DLD1 (cell line): ENCODE data around the gene ANK3.
"Not testable (repeated sequence)": the region's sequence is repeated elsewhere in the genome, so short reads cannot be mapped to it uniquely, and the experiment has no call there.

Source experiments
- in situ Hi-C: cut with HindIII; loops from 2 replicates; pipeline ENCODE4 v1.10.0; 2017; ENCODE audit warnings: low sequenced_read_pairs

Gene ANK3

GRCh38 chr10:60312818-60313588 is 76.7 kb downstream of the ANK3 start:
- in situ Hi-C loops: no loop called here

- in situ Hi-C loops: no loop called here
These were observed 77.9 kb downstream of the ANK3 start for GRCh38 chr10:60311821-60312220.

DNA sequence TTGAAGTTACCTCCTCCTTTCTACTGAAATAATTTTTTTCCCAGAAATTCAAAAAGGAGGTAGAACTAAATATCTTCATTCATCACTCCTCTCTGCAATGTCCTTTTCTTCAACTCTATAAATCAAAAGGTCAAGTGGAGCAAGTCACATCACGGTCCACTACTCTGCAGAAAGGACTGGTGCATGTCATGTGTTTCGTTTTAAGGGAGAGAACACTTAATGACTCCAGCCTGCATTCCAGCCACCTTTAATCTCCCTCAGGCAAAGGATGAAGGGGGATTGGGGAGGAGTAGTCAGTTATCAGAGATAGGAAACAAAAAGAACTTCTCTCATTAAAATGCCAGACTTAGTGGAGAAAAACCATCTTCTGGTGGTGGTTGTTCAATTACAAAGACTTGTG is 78.9 kb downstream of the ANK3 start:
- in situ Hi-C loops: no loop called here

DNA sequence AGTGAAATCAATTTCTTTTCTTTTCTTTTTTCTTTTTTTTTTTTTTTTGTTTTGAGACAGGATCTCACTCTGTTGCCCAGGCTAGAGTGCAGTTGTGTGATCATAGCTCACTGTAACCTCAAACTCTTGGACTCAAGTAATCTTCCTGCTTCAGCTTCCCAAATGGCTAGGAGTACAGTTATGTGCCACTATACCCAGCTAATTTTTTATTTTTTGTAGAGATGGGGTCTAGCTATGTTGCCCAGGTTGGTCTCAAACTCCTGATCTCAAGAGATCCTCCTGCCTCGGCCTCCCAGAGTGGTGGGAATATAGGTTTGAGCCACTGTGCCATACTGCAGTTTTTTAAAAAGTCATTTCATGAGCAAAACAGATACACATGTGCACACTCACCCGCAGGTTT is 79.8 kb downstream of the ANK3 start:
- in situ Hi-C loops: no loop called here

- in situ Hi-C loops: no loop called here
These were observed 80.3 kb downstream of the ANK3 start for GRCh38 chr10:60309371-60309770.

DNA sequence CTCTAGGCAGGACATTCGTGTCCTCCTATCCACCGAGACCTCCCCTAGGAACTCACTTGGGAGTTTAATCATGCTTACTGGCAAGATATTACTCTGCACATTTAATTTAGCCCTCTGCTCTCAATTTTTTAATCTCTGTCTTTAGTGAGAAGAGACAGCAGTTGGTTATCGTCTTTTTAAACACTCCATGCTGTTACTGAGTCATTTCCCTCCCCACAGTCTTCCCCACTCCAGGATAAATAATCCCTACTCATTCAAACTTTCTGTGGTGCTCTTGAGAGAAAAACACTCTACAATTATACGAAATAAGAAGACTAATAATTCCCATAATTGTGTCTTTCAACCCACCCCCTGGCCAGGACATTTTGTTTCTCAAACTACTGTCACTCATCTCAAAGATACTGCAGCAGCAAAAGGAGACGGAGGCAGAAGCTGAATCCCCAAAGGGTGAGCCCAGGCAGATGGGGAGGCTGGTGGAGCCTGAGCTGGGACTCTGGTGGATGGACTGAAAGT is 84.2 kb downstream of the ANK3 start:
- in situ Hi-C loops: no loop called here

- in situ Hi-C loops: no loop called here
These were observed 84.8 kb downstream of the ANK3 start for GRCh38 chr10:60304829-60305379.

GRCh38 chr10:60303778-60304177 is 85.9 kb downstream of the ANK3 start:
- in situ Hi-C loops: no loop called here

DNA sequence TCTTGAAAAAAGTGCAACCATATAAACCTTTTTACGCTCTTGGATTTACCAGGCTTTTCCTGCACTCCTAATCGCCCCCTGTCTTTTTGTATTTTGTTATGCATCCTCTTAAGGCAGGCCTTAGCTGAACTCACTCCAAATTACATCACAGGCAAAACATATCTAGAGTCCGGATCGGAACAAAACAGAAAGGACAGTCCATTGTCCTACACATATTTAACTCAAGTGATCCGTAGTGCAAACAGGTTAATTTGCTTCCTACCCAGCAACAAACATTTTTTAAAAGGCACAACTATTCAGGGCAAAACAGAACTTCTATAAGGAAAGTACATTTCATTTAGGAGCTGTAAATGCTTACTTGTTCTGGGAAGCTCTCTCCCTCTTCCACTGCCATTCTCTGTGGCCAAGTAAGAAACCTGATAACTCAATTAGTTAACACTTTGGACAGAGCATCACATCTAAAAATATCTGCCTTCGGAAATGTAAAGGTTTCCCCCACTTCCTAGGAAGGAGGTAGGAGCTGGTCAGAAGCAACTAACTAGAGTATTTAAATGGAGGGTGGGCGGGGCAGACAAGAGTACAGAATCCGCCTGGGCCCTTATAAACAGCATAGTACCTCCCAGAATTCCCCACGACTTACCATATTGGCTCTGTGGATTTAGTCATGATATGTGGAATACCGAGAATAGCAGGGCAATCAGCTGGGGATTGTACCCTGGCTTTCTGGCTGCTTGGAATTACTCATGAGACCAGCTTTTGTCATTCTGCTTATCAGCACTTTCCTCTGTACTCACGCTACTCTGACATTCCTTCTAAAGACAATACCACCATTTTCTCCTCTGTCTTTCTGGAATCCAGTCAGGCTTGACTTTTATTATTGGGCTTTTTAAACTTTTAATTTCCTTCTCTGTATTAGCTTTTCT is 89.5 kb downstream of the ANK3 start:
- in situ Hi-C loops: no loop called here

DNA sequence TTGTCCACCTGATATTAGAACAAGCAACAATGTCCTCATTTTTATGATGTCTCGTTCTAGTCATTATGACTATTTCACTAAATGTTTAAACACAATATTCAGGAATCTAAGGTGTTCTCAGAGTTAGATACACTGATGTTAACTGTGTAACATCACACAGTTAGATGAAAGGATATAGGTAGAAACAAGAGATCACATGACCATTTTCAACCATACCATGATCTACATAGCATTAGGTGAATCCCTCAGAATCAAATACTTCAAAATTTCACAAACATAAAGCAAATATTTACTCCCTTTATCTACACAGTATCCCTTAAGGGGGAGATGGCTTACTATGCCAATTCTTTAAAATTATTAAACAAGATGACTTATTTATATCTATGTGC is 90.3 kb downstream of the ANK3 start:
- in situ Hi-C loops: no loop called here

DNA sequence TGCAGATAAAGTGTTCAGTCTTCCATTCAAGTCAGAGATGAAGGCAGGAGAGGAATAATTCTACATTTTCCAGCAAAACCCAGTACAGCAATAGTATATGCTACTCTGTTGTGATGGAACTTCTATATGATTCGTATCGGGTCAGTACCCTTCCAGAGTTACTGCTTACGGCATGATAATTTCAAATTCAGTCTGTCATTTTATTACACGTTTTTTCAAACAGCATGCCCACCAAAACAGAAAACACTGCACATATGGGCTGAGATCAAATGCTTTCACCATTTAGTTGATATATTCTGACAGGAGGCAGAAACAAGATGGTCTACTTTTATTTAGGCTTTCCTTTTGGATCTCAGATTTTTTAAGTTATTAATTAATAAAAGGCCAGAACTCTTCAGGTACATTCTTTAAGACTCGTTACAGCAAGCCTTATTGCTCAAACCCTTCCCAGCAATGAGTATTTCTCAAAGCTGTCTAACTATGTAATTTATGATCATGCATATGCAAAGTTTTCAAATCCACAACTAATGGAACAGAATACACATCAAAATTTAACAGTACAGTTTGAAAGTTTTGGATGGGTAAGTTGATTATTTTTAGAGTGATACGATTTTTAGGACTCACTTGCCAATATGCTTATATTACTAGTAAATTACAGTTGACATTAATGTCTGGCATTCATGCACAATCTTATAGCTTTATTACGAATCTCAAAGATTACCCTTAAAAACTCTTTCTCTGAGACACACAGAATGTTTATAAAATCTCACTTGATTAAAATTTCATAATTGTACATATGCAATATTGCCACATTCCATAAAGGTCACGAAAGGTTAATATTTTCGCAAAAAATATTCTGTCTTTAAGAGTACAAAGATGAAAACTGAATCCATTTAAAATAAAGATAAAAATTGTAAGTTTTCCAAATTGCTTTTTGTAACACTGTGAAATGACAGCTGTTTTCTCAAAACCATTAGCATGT is 91.0 kb downstream of the ANK3 start:
- in situ Hi-C loops: no loop called here

- in situ Hi-C loops: no loop called here
These were observed 93.6 kb downstream of the ANK3 start for GRCh38 chr10:60296073-60296472.

DNA sequence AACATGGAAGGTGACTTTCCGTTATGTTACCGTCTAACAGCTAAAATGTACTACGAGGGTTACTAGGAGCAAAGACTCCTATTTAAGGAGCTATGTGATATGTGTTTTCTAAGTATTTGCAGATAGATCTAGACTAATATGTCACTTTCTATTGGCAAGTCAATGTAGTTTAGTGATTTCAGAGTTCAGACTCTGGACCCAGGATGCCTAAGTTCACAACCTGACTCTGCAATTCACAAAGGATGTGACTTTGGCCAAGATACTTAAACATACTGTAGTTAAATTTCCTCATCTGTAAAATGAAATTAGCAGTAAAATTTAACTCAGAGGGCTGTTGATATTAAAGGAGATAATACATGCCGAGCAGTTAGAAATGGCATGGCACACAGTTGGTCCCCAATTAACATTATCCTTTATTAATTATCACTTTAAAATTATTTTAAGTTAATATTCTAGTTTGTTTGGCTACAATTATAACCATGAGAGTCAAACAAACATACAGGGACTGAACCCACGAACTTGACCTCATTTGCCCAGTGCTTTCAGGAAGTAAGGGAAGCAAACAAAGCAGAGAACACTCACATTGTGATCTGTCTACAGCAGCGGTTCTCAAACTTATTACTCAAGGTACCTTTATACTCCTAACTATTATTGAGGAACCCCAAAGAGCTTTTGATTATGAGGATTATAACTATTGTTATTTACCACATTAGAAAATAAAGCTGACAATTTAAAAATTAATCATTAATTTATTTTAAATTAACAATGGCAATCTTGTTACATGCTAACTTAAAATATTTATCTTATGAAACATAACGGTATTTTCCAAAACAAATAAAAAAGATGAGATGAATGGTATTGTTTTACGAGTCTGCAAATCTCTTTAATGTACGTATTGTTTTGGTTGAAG is 94.4 kb downstream of the ANK3 start:
- in situ Hi-C loops: no loop called here

DNA sequence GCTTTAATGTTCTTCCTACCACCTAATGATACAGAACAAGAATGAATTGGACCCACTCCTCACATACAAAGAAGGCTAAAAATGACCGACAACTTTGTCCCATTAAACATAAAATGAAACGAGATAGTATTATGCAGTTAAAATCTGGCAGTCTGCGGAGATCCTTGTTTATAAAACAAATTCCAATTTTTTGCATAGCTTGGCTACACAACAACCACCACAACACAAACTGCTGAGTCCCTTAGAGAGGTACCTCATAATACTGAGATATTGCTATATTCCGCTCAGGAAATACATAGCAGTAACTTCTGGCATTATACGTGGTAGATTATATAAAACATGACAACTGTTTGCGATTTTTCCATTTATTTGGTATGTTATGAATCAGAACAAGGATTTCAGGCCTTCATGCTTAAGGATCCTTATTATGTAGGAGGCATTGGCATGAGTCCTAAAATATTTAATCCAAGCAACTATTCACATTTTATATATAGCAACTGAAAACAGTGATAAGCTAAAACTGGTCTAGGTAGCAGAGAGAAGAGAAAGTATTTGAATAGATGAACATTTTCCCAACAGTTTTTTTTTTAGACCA is 96.0 kb downstream of the ANK3 start:
- in situ Hi-C loops: no loop called here

DNA sequence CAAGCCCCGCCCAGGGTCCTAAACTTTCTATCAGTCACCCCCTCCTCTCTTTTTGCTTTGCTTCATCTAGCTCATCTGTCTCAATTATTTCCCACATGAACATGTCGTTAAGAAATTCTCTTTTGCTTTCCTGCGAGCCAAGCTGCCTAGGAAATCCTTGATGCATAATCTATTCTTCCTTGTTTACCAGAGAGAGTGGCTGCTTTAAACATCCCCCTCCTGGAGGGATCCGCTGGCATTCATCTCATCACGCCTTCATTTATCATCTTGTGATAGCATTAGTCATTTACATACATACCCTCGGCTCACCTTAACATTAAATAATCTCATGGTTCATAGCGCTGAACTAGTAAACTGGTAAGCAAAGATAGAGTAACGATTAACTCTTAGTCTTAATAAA is 96.7 kb downstream of the ANK3 start:
- in situ Hi-C loops: no loop called here

DNA sequence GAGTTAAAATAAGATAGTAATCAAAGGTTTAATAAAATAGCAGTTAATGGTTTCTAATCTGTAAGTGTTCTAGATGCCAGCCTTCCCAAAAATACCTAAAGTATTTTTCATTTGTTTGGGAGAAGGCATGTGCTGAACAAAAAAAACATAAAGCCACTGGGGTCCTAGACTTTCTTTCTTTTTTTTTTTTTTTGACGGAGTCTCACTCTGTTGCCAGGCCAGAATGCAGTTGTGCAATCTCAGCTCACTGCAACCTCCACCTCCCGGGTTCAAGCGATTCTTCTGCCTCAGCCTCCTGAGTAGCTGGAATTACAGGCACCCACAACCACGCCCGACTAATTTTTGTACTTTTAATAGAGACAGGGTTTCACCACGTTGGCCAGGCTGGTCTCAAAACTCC is 97.1 kb downstream of the ANK3 start:
- in situ Hi-C loops: not testable (repeated sequence)

DNA sequence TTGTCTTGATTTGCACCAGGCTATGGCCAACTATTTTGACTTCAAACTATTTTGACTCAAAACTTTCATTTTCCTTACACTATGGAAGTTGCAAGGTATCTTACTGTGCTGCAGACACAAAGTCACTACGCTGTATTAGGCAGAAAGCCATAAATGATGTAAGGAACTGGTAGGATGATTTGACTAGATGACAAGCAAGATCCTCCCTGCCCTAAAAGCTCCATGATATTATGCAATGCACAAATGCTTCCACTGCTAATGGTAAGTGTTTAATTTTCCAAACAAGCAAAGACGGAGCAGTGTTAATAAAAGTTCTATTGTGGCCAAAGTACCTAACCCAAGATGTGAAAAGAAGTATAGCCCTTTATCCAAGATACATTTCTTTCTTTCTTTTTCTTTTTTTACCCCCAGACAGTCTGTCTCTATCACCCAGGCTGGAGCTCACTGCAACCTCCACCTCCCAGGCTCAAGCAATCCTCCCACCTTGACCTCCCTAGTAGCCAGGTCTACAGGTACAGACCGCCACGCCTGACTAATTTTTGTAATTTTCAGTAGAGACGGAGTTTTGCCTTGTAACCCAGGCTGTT is 98.2 kb downstream of the ANK3 start:
- in situ Hi-C loops: no loop called here

DNA sequence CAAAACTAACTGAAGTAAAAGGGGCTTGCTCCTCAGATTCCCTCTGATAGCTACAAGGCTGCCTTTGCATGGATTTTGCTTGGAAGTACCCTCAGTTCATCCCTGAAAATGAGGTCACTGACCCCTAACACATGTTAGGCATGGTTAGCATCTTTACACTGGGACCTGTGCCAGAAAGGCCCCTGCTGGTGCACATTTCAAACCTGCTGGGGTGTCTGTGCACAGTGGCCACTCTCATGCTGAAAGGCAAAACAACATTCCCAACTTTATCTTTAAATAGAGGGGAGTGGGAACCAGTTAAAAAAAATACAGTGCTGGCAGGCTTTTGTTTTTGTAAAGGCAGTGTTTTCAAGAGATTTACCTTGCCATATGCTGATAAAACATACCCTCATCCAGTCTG is 99.1 kb downstream of the ANK3 start:
- in situ Hi-C loops: no loop called here

GRCh38 chr10:60289800-60290199 is 99.9 kb downstream of the ANK3 start:
- in situ Hi-C loops: no loop called here
